Mesothelial cell of epicardium (in vitro differentiated cells): ENCODE measurements around the gene SLC22A12. TPM values are rescaled to one million over a fixed set of nuclear protein-coding genes. Genes with fewer than 3 reads are reported as not detected.

Source experiments
- DNase-seq, 2 experiments: peaks; one replicate each; pipeline ENCODE4 v3.0.0; 2021; ENCODE audit warnings: low spot score in 2 of 2; ENCODE audit not compliant: unreplicated experiment in 2 of 2
- H3K27ac Mint-ChIP-seq: 2 replicates; pipeline ENCODE4 v1.8.0; 2021; ENCODE audit warnings: mixed read lengths
- H3K27me3 Mint-ChIP-seq: 2 replicates; pipeline ENCODE4 v1.8.0; 2021; ENCODE audit warnings: low read depth, mixed read lengths
- H3K36me3 Mint-ChIP-seq: 2 replicates; pipeline ENCODE4 v1.8.0; 2021; ENCODE audit warnings: mixed read lengths
- H3K4me1 Mint-ChIP-seq: 2 replicates; pipeline ENCODE4 v1.8.0; 2021; ENCODE audit warnings: mixed read lengths
- H3K4me3 Mint-ChIP-seq: 2 replicates; pipeline ENCODE4 v1.8.0; 2021; ENCODE audit warnings: mild to moderate bottlenecking, moderate library complexity, mixed read lengths
- H3K9me3 Mint-ChIP-seq: 2 replicates; pipeline ENCODE4 v1.8.0; 2021; ENCODE audit warnings: mixed read lengths
- CTCF ChIP-seq: fragments of 200-600 bp; sonication (generic); IDR thresholded peaks from one replicate; pipeline ENCODE4 v1.5.0; 2021; ENCODE audit warnings: antibody characterized with exemption; ENCODE audit not compliant: unreplicated experiment
- total RNA-seq: library from RNA; stranded (reverse); gene quantifications from 3 replicates; pipeline ENCODE4 v1.2.1, GENCODE V29; 2021

Gene SLC22A12
- total RNA-seq, 1 donor from 2014 or later: not detected

- Mint-ChIP-seq H3K36me3 (no peaks in the 10 kb centered on the region), H3K27ac (no peak overlapping the region), H3K4me1 (peaks cover 1% of the 10 kb centered on the region), H3K27me3 (peaks cover 6% of the 10 kb centered on the region), H3K9me3 (no peaks in the 10 kb centered on the region), H3K4me3 (no peak overlapping the region)
- DNase-seq: no peak
- no peak for TF ChIP-seq CTCF
These were observed 18.9 kb upstream of the SLC22A12 start for GRCh38 chr11:64572143-64572542.

GRCh38 chr11:64577202-64577601, 13.8 kb upstream of the SLC22A12 start:
- Mint-ChIP-seq H3K27me3 (peaks cover 8% of the 10 kb centered on the region), H3K4me1 (no peaks in the 10 kb centered on the region), H3K9me3 (no peaks in the 10 kb centered on the region), H3K27ac (no peak overlapping the region), H3K36me3 (no peaks in the 10 kb centered on the region), H3K4me3 (no peak overlapping the region)
- TF ChIP-seq CTCF: no peak
- no peak for DNase-seq

- no peaks in the 10 kb centered on the region for H3K36me3 Mint-ChIP-seq
- no peak for TF ChIP-seq CTCF
- no peaks in the 10 kb centered on the region for H3K9me3 Mint-ChIP-seq
- H3K27ac Mint-ChIP-seq: no peak overlapping the region
- H3K4me3 Mint-ChIP-seq: no peak overlapping the region
- H3K4me1 Mint-ChIP-seq: no peaks in the 10 kb centered on the region
- peaks cover 16% of the 10 kb centered on the region for H3K27me3 Mint-ChIP-seq
- DNase-seq: no peak
These were observed 10.6 kb upstream of the SLC22A12 start for GRCh38 chr11:64580412-64580811.

- H3K27ac Mint-ChIP-seq: no peak overlapping the region
- no peaks in the 10 kb centered on the region for H3K4me1 Mint-ChIP-seq
These were observed 9.9 kb upstream of the SLC22A12 start for GRCh38 chr11:64581057-64581523.

GRCh38 chr11:64582885-64583284, 8.1 kb upstream of the SLC22A12 start:
- no peak for TF ChIP-seq CTCF
- H3K4me3 Mint-ChIP-seq: no peak overlapping the region
- no peaks in the 10 kb centered on the region for H3K4me1 Mint-ChIP-seq
- DNase-seq: no peak
- H3K9me3 Mint-ChIP-seq: peaks cover 3% of the 10 kb centered on the region
- H3K27me3 Mint-ChIP-seq: peaks cover 25% of the 10 kb centered on the region
- no peak overlapping the region for H3K27ac Mint-ChIP-seq
- no peaks in the 10 kb centered on the region for H3K36me3 Mint-ChIP-seq

More at GRCh38 chr11:64581057-64581523, 9.9 kb upstream of the SLC22A12 start:
- TF ChIP-seq CTCF: no peak
- DNase-seq: no peak
- Mint-ChIP-seq H3K27me3 (peaks cover 19% of the 10 kb centered on the region), H3K36me3 (no peaks in the 10 kb centered on the region), H3K9me3 (no peaks in the 10 kb centered on the region), H3K4me3 (no peak overlapping the region)
